Mucosa of rectum (tissue), 2 donors: ENCODE data around the gene TUBA1B.
"Not testable (repeated sequence)": the region's sequence is repeated elsewhere in the genome, so short reads cannot be mapped to it uniquely, and the experiment has no call there.

Experiments
- H3K27ac ChIP-seq, 2 donors: one replicate each; pipeline ENCODE4 v1.7.0; 2013; ENCODE audit warnings: inconsistent platforms in 2 of 2, low read depth in 2 of 2, low read length in 2 of 2
- H3K27me3 ChIP-seq, 2 donors: one replicate each; pipeline ENCODE4 v1.7.0; 2013; ENCODE audit warnings: low read length in 2 of 2; ENCODE audit not compliant: control insufficient read depth in 2 of 2, insufficient read depth in 2 of 2
- H3K36me3 ChIP-seq, 2 donors: one replicate each; pipeline ENCODE4 v1.7.0; 2013; ENCODE audit warnings: low read length in 2 of 2; ENCODE audit not compliant: control insufficient read depth in 2 of 2, insufficient read depth in 2 of 2
- H3K4me1 ChIP-seq, 2 donors: one replicate each; pipeline ENCODE4 v1.7.0; 2013; ENCODE audit warnings: low read length in 2 of 2, mild to moderate bottlenecking in 1 of 2; ENCODE audit not compliant: control insufficient read depth in 2 of 2, insufficient read depth in 2 of 2
- H3K4me3 ChIP-seq, 2 donors: one replicate each; pipeline ENCODE4 v1.7.0; 2013; ENCODE audit warnings: low read length in 2 of 2
- H3K9ac ChIP-seq, 2 donors: one replicate each; pipeline ENCODE4 v1.7.0; 2013; ENCODE audit warnings: low read length in 2 of 2, low read depth in 1 of 2, mild to moderate bottlenecking in 1 of 2
- H3K9me3 ChIP-seq, 2 donors: one replicate each; pipeline ENCODE4 v1.7.0; 2013; ENCODE audit warnings: low read length in 2 of 2; ENCODE audit not compliant: control insufficient read depth in 2 of 2
- donor health status: healthy.
- donor health status: Normal muscosa, but diverticular disease.

The TUBA1B gene

DNA sequence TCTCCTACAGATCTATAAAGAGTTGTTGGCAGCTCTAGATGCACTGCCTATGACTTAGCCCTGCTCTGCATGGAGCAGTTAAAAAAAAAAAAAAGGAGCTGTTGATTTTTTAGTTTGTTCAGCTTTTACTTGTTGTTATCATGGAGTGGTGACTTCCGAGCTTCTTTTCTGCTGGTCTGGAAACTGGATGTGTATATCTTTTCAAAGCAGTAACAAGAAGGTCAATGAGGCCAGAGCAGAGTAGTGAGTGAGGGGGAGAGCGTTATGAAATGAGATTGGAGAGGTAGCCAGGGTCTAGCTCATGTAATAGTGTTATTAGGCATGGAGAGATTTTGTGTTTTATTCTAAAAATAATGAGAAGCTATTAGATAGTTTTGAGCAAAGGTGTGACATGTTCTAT, 13.2 kb upstream of the TUBA1B start:
- Histone ChIP-seq H3K27ac (no peak overlapping the region), H3K36me3 (no peaks in the 10 kb centered on the region), H3K4me1 (no peaks in the 10 kb centered on the region), H3K9ac (no peak overlapping the region), H3K4me3 (no peak overlapping the region), H3K9me3 (no peaks in the 10 kb centered on the region), H3K27me3 (no peaks in the 10 kb centered on the region)

DNA sequence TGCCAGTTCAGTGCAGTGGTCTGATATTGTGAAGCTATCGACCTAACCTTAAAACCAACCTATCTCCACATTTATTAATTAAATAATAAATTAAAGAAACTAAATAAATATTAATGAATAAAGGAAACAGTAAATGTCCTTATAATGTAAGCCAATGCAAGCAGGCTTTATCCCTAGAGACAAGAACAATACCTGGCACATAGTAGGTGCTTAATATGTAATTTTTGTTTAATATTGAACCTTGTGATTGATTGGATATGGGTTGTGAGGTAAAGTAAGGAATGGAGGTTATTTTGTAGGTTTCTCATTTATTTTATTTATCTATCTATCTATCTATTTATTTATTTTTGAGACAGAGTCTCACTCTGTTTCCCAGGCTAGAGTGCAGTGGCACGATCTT, 7.8 kb upstream of the TUBA1B start:
- H3K36me3 ChIP-seq = no peaks in the 10 kb centered on the region
- no peak overlapping the region for H3K27ac ChIP-seq
- H3K4me3 ChIP-seq = no peak overlapping the region
- H3K4me1 ChIP-seq = no peaks in the 10 kb centered on the region
- H3K9ac ChIP-seq = no peak overlapping the region
- H3K27me3 ChIP-seq = no peaks in the 10 kb centered on the region
- H3K9me3 ChIP-seq = no peaks in the 10 kb centered on the region

DNA sequence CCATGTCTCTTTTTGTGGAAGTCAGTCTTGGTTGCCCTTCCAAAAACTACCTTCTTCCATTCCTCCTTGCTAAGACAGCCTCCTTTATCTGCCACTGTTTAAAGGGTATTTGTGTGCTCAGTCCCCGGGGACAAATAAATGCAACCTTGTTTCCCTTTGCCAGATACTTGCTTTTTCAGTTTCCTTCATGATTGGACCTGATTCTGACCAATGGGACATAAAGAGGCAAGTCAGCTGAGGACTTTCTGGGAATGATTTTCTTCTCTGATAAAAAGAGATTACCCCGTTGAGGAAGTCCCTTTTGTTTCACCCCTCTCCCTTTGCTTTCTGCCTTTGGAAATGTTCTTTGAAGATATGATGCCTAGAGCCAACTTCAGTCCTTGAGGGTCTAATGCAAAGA, 7.4 kb upstream of the TUBA1B start:
- Histone ChIP-seq H3K9ac (no peak overlapping the region), H3K9me3 (no peaks in the 10 kb centered on the region), H3K27me3 (no peaks in the 10 kb centered on the region), H3K4me1 (no peaks in the 10 kb centered on the region), H3K4me3 (no peak overlapping the region), H3K27ac (no peak overlapping the region), H3K36me3 (no peaks in the 10 kb centered on the region)

DNA sequence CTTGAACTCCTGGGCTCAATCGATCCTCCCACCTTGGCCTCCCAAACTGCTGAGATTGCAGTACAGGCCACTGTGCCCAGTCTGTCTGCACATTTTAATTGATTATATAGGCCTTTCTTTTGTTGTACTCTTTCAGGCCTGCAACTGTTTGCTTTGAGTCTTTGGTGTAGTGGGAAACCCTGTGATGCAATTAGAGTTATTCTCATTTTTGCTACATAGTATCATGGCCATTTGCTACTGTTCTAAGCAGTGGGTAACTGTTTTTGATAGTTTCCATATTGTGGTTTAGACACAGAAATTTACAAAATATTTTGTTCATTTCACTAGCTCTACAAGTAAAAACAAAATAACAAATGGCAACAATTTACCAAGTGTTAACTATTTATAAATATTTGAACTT, 6.3 kb upstream of the TUBA1B start:
- Histone ChIP-seq H3K9ac (no peak overlapping the region), H3K27ac (no peak overlapping the region), H3K27me3 (no peaks in the 10 kb centered on the region), H3K36me3 (no peaks in the 10 kb centered on the region), H3K9me3 (no peaks in the 10 kb centered on the region), H3K4me1 (peaks cover 0 to 2% of the 10 kb centered on the region in 2 donors), H3K4me3 (no peak overlapping the region)

DNA sequence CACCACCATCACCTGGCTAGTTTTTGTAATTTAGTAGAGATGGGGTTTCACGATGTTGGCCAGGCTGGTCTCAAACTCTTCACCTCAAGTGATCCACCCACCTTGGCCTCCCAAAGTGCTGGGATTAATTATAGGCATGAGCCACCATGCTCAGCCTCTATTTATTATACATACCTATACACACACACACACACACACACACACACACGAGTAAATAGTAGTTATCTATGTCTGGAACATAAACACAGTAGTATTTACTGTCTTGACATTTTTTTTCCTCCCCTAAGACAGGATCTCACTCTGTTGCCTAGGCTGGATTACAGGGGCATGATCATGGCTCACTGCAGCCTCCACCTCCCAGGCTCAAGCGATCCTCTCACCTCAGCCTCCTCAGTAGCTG, 5.8 kb upstream of the TUBA1B start:
- H3K9me3 ChIP-seq, H3K9ac ChIP-seq, H3K4me1 ChIP-seq, H3K27ac ChIP-seq, H3K4me3 ChIP-seq, H3K36me3 ChIP-seq, H3K27me3 ChIP-seq: not testable (repeated sequence)

DNA sequence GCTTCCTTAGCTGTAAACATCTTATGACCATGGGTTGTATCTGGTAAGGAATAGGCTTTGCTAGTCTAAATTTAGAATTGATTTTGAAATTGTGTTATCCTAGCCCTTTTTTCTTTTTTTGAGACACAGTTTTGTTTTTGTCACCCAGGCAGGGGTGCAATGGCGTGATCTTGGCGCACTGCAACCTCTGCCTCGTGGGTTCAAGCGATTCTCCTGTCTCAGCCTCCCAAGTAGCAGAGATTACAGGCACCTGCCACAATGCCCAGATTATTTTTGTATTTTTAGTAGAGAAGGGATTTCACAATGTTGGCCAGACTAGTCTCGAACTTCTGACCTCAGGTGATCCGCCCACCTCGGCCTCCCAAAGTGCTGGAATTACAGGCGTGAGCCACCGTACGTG, 2.4 kb upstream of the TUBA1B start:
- H3K4me1 ChIP-seq = peaks cover 20 to 21% of the 10 kb centered on the region in 2 donors
- H3K27ac ChIP-seq = no peak overlapping the region
- no peak overlapping the region for H3K4me3 ChIP-seq
- H3K9ac ChIP-seq = no peak overlapping the region
- H3K27me3 ChIP-seq = no peaks in the 10 kb centered on the region
- H3K36me3 ChIP-seq = peaks cover 11 to 14% of the 10 kb centered on the region in 2 donors
- H3K9me3 ChIP-seq = no peaks in the 10 kb centered on the region

DNA sequence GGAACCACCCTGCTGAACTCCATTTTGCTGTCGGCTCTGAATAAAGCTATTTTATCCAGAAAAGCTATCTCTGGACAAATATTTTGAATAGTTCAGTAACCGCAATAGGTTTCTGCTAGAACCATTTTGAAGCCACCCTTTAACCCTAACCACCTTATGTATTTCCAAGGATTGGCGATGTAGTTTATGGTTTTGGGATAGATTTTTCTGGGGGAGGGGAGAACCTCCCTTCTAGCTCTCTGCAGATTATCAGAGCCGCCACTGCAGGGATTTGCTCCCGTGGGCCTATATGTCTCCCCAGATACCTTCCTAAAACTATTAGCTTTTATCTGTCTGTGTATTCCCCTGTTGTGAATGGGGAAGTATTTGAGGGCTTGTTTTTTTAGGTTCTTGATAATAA, 1.8 kb upstream of the TUBA1B start:
- Histone ChIP-seq H3K36me3 (peaks cover 12 to 16% of the 10 kb centered on the region in 2 donors), H3K4me3 (no peak overlapping the region), H3K27me3 (no peaks in the 10 kb centered on the region), H3K27ac (no peak overlapping the region), H3K9ac (no peak overlapping the region), H3K9me3 (no peaks in the 10 kb centered on the region), H3K4me1 (peaks cover 20 to 21% of the 10 kb centered on the region in 2 donors)

DNA sequence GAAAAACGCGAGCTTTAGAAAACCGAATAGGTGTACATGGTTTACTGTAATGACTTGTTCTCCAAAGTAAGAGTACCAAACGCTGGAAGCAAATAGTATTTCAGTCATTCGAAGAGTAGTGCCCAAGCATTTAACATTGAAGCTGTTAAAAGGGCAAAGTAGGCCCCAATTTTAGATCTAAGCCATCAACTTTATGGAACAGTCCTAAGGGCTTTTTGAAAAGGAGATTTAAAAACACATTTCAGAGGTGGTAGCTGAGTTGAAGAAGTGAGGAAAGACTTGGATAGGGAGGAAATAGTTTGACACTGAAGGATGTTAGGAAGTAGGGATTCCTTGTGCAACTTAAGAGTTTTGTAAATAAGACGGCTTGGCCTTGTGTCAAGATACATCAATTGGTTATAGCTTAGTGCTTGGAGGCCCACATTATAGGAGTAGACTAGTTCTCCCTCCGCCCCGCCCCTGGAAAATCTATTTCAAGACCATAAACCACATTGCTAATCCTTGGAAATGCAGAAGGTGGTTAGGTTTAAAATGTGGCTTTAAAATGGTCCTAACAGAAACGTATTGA, 783 bp upstream of the TUBA1B start:
- H3K27me3 ChIP-seq = no peaks in the 10 kb centered on the region
- peak overlapping the region; percentile 64 to 96 for H3K9ac ChIP-seq
- H3K4me3 ChIP-seq = peak overlapping the region; percentile 83 to 96
- peak overlapping the region; percentile 80 to 100 for H3K27ac ChIP-seq
- H3K36me3 ChIP-seq = peaks cover 19 to 25% of the 10 kb centered on the region in 2 donors
- H3K9me3 ChIP-seq = no peaks in the 10 kb centered on the region
- H3K4me1 ChIP-seq = peaks cover 20 to 21% of the 10 kb centered on the region in 2 donors

DNA sequence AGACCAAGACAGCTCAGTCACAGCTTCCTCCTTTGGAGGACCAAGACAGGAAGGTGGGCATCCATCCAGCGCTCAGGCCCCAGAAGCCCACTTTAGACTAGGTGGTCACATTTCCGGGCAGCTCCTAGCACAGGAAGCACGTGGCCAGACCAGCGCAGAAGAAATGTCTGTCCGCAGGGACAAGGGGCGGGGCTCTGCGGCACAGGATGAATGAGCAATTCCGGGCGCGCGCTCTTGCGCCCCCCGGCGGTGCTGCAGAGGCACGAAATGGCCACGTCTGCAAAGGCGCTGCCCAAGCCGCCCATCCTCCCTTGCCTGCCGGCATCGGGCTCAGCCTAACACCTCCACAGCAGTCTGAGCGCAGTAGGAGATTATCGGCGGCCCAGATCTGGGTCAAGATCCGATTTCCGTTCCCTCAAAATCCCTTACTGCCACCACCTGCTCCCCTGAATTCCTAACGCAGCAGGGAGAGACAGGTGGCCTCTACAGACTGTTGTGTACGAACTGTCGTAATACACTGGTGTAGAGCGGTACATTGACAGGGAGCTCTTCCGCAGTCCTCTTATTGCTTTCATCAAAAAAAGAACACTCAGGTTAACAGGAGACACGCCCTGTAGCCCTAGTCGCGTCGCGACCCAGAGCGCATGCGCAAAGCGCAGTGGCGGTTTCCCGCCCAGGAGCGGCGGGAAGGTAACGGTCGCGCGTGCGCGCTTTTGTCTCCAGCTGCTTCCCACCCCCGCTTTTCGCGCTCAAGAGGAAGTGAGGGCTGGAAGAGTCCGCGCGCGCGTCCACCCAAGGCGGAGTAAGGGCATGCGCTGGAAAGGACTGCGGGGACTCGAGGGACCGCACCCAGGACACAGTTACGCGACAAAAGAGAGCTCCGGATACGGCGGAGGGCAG, 794 bp downstream of the TUBA1B start:
- peak overlapping the region; percentile 95 to 96 for H3K9ac ChIP-seq
- peak overlapping the region; percentile 98 to 100 for H3K27ac ChIP-seq
- peaks cover 19 to 25% of the 10 kb centered on the region in 2 donors for H3K36me3 ChIP-seq
- no peaks in the 10 kb centered on the region for H3K27me3 ChIP-seq
- H3K9me3 ChIP-seq = no peaks in the 10 kb centered on the region
- H3K4me1 ChIP-seq = peaks cover 20 to 21% of the 10 kb centered on the region in 2 donors
- peak overlapping the region; percentile 94 to 96 for H3K4me3 ChIP-seq

DNA sequence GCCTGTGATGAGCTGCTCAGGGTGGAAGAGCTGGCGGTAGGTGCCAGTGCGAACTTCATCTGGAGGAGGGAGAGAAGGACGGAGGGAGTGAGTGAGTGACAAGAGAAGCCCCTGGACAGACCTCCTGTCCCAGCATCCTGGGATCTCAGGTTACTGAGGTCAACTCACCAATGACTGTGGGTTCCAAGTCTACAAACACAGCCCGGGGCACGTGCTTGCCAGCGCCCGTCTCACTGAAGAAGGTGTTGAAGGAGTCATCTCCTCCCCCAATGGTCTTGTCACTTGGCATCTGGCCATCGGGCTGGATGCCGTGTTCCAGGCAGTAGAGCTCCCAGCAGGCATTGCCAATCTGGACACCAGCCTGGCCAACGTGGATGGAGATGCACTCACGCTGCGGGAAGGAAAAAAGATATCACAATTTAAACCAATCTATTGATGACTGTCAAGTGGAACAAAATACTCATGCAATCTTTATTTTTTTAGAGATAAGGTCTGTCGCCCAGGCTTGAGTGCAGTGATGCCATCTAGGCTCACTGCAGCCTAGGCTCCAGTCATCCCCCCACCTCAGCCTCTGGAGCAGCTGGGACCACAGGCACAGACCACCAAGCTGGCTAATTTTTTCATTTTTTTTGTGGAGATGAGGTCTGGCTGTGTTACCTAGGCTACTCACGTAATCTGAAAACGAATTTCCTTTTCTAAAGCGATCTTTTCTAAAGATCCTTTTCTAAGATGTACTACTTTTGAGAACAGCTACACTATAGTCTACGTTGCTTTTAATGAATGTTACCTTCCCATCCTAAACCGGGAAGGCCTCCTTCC, 1.7 kb downstream of the TUBA1B start:
- peaks cover 20 to 21% of the 10 kb centered on the region in 2 donors for H3K4me1 ChIP-seq
- H3K36me3 ChIP-seq = peaks cover 19 to 25% of the 10 kb centered on the region in 2 donors
- H3K9ac ChIP-seq = peak overlapping the region; percentile 95 to 96
- H3K27me3 ChIP-seq = no peaks in the 10 kb centered on the region
- H3K27ac ChIP-seq = peak overlapping the region; percentile 98 to 100
- no peaks in the 10 kb centered on the region for H3K9me3 ChIP-seq
- H3K4me3 ChIP-seq = peak overlapping the region; percentile 94 to 96
